GM19238 (cell line): Measurements from ENCODE around the gene YJEFN3.

ENCODE experiments used
- DNase-seq: peaks from one replicate; pipeline ENCODE4 v3.0.0; 2011; ENCODE audit warnings: low spot score; ENCODE audit not compliant: insufficient read length

Gene YJEFN3

GRCh38 chr19:19584356-19584755 lies 55.6 kb downstream of the YJEFN3 start:
- DNase-seq = no peak
